SK-N-SH (cell line): ENCODE measurements around the gene CD38. TPM values are rescaled to one million over a fixed set of nuclear protein-coding genes. Genes with fewer than 3 reads are reported as not detected.

Experiments used
- CTCF ChIA-PET: fragments of 300-600, 350-600 bp; formaldehyde crosslinking; extraction: SDS; loops from one replicate; lab custom pipeline; 2021; lab: Yijun Ruan, JAX
- POLR2A ChIA-PET: fragments of 350-600 bp; sonication (Branson Sonifier 250); formaldehyde crosslinking; extraction: SDS; loops from one replicate; lab custom pipeline; 2020; ENCODE audit warnings: antibody characterized with exemption, inconsistent platforms; lab: Yijun Ruan, JAX
- DNase-seq: peaks from one replicate; pipeline ENCODE4 v3.0.0; 2012
- H2AFZ ChIP-seq: fragments of 200-600 bp; sonication (generic); 2 replicates; pipeline ENCODE4 v1.8.1; 2016; ENCODE audit warnings: antibody characterized with exemption, mild to moderate bottlenecking, low read depth
- H3F3A ChIP-seq: fragments of 200-600 bp; sonication (generic); replicated peaks from 2 replicates; pipeline ENCODE3; 2016; ENCODE audit warnings: antibody characterized with exemption, mild to moderate bottlenecking; ENCODE audit not compliant: insufficient read depth
- H3K27ac ChIP-seq, 2 experiments: fragments of 200-500 bp in 1 of 2; fragments of 200-600 bp in 1 of 2; sonication (Bioruptor generic) in 1 of 2; sonication (generic), shearing (Covaris generic) in 1 of 2; 2 replicates each; pipeline versions ENCODE4 v1.5.1 to v1.6.1; 2014 to 2016; ENCODE audit warnings: low read depth in 2 of 2, inconsistent platforms in 1 of 2, low read length in 1 of 2, mild to moderate bottlenecking in 1 of 2, mixed read lengths in 1 of 2
- H3K27me3 ChIP-seq: fragments of 200-600 bp; sonication (generic), shearing (Covaris generic); 2 replicates; pipeline ENCODE4 v1.6.1; 2016; ENCODE audit warnings: mixed run types; ENCODE audit not compliant: insufficient read depth
- H3K36me3 ChIP-seq, 2 experiments: fragments of 200-500 bp in 1 of 2; fragments of 200-600 bp in 1 of 2; sonication (Bioruptor generic) in 1 of 2; sonication (generic) in 1 of 2; replicated peaks in 1 of 2; 2 replicates each; pipeline versions ENCODE3 to v1.5.1; 2014 to 2016; ENCODE audit warnings: low read length in 1 of 2, mild to moderate bottlenecking in 1 of 2; ENCODE audit not compliant: insufficient read depth in 2 of 2, control insufficient read depth in 1 of 2
- H3K4me1 ChIP-seq, 2 experiments: fragments of 200-500 bp in 1 of 2; fragments of 200-600 bp in 1 of 2; sonication (Bioruptor generic) in 1 of 2; sonication (generic), shearing (Covaris generic) in 1 of 2; 2 replicates each; pipeline versions ENCODE4 v1.5.1 to v1.6.1; 2014 to 2016; ENCODE audit warnings: low read depth in 1 of 2, low read length in 1 of 2, mixed run types in 1 of 2; ENCODE audit not compliant: insufficient read depth in 2 of 2, control insufficient read depth in 1 of 2
- H3K4me2 ChIP-seq: fragments of 200-600 bp; sonication (generic), shearing (Covaris generic); 2 replicates; pipeline ENCODE4 v1.6.1; 2017; ENCODE audit warnings: mixed run types
- H3K4me3 ChIP-seq, 2 experiments: fragments of 200-500 bp in 1 of 2; fragments of 200-600 bp in 1 of 2; sonication (Bioruptor generic) in 1 of 2; sonication (generic), shearing (Covaris generic) in 1 of 2; 2 replicates each; pipeline versions ENCODE4 v1.5.1 to v1.8.1; 2014 to 2016; ENCODE audit warnings: low read depth in 2 of 2, inconsistent platforms in 1 of 2, low read length in 1 of 2, mild to moderate bottlenecking in 1 of 2, mixed read lengths in 1 of 2, moderate library complexity in 1 of 2
- H3K79me2 ChIP-seq: fragments of 200-600 bp; sonication (generic); 2 replicates; pipeline ENCODE4 v1.8.1; 2017; ENCODE audit warnings: mild to moderate bottlenecking; ENCODE audit not compliant: insufficient read depth
- H3K9ac ChIP-seq: fragments of 200-600 bp; sonication (generic); 2 replicates; pipeline ENCODE4 v1.6.1; 2017; ENCODE audit warnings: mixed run types
- H3K9me2 ChIP-seq: fragments of 200-600 bp; sonication (generic); 2 replicates; pipeline ENCODE4 v1.6.1; 2017; ENCODE audit warnings: mixed run types
- H3K9me3 ChIP-seq: fragments of 200-600 bp; sonication (generic); 2 replicates; pipeline ENCODE4 v1.6.1; 2017; ENCODE audit warnings: mixed run types, mild to moderate bottlenecking, moderate library complexity
- H4K20me1 ChIP-seq: fragments of 200-600 bp; sonication (generic); 2 replicates; pipeline ENCODE4 v1.6.1; 2017; ENCODE audit warnings: mild to moderate bottlenecking, mixed run types; ENCODE audit not compliant: insufficient read depth
- FOXM1 ChIP-seq: IDR thresholded peaks from 2 replicates; pipeline ENCODE4 v1.4.0; 2012; ENCODE audit warnings: low read depth, mild to moderate bottlenecking
- MEF2A ChIP-seq: IDR thresholded peaks from 2 replicates; pipeline ENCODE4 v1.4.0; 2012; ENCODE audit warnings: low read depth, borderline replicate concordance
- MXI1 ChIP-seq: IDR thresholded peaks from 2 replicates; pipeline ENCODE4 v1.6.1; 2012; ENCODE audit warnings: mild to moderate bottlenecking, low read depth, low read length, improper control_type of control experiment
- NFIC ChIP-seq: IDR thresholded peaks from 2 replicates; pipeline ENCODE4 v1.4.0; 2012; ENCODE audit warnings: borderline replicate concordance
- POLR2AphosphoS5 ChIP-seq: IDR thresholded peaks from 2 replicates; pipeline ENCODE4 v1.6.1; 2012; ENCODE audit warnings: low read depth, low read length
- RAD21 ChIP-seq: IDR thresholded peaks from 2 replicates; pipeline ENCODE4 v1.6.1; 2012; ENCODE audit warnings: mild to moderate bottlenecking, low read length
- RXRA ChIP-seq: IDR thresholded peaks from 2 replicates; pipeline ENCODE4 v1.4.0; 2012; ENCODE audit warnings: low read depth, mild to moderate bottlenecking, borderline replicate concordance
- SMC3 ChIP-seq: IDR thresholded peaks from 2 replicates; pipeline ENCODE4 v1.6.1; 2012; ENCODE audit warnings: low read depth, low read length, improper control_type of control experiment
- TAF1 ChIP-seq: IDR thresholded peaks from 2 replicates; pipeline ENCODE4 v1.6.1; 2012; ENCODE audit warnings: low read depth, mild to moderate bottlenecking, low read length, moderate library complexity, borderline replicate concordance
- TEAD4 ChIP-seq: IDR thresholded peaks from 2 replicates; pipeline ENCODE4 v1.4.0; 2012; ENCODE audit warnings: mild to moderate bottlenecking, borderline replicate concordance; ENCODE audit not compliant: insufficient read depth
- USF2 ChIP-seq: fragments of 150-350 bp; IDR thresholded peaks from 2 replicates; pipeline ENCODE4 v1.6.1; 2017; ENCODE audit warnings: antibody characterized with exemption, low read length, low read depth, borderline replicate concordance
- YY1 ChIP-seq: IDR thresholded peaks from 2 replicates; pipeline ENCODE4 v1.4.0; 2012; ENCODE audit warnings: low read depth, mild to moderate bottlenecking
- WGBS: methylation state at CpG from one replicate; pipeline ENCODE4 v1.1.6; 2017; ENCODE audit warnings: low lambda C conversion rate; 5-methylcytosine and 5-hydroxymethylcytosine counted together
- polyA plus RNA-seq, 3 experiments: library from polyadenylated mRNA; depleted of rRNA; stranded (reverse); fragments of >200 nt; gene quantifications; 2 replicates each; pipeline ENCODE4 v1.2.3, GENCODE V29; 2012
- TF ChIP-seq, protein P1 (sequence below): fragments of 150-350 bp; IDR thresholded peaks from 2 replicates; pipeline ENCODE4 v1.6.1; 2016; ENCODE audit warnings: mild to moderate bottlenecking, low read depth, low read length

Gene CD38
- polyA plus RNA-seq, 1 of the 3 experiments (the other 2 are of a cell fraction) = 0.02 TPM

- H3K27ac ChIP-seq = no peak overlapping the region
- no peaks in the 10 kb centered on the region for H3K9me3 ChIP-seq
- no peak for DNase-seq
- no peaks in the 10 kb centered on the region for H3K9me2 ChIP-seq
- H3K4me3 ChIP-seq = no peak overlapping the region
- no peak overlapping the region for H3K4me2 ChIP-seq
- H3F3A ChIP-seq = no peaks in the 10 kb centered on the region
- no peak overlapping the region for H3K9ac ChIP-seq
- no peaks in the 10 kb centered on the region for H3K79me2 ChIP-seq
- peaks cover 0 to 3% of the 10 kb centered on the region in 2 experiments; a peak in 3 of 4 replicates for H3K4me1 ChIP-seq
- H2AFZ ChIP-seq = no peak overlapping the region
- CTCF ChIA-PET = no interaction called here
- no peaks in the 10 kb centered on the region for H4K20me1 ChIP-seq
- TF ChIP-seq POLR2AphosphoS5 (no peak), YY1 (no peak), NFIC (no peak), SMC3 (no peak), MXI1 (no peak), TAF1 (no peak), FOXM1 (no peak), USF2 (no peak)
- TF ChIP-seq, protein P1, sequence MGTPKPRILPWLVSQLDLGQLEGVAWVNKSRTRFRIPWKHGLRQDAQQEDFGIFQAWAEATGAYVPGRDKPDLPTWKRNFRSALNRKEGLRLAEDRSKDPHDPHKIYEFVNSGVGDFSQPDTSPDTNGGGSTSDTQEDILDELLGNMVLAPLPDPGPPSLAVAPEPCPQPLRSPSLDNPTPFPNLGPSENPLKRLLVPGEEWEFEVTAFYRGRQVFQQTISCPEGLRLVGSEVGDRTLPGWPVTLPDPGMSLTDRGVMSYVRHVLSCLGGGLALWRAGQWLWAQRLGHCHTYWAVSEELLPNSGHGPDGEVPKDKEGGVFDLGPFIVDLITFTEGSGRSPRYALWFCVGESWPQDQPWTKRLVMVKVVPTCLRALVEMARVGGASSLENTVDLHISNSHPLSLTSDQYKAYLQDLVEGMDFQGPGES = no peak
- no peaks in the 10 kb centered on the region for H3K36me3 ChIP-seq
- H3K27me3 ChIP-seq = no peaks in the 10 kb centered on the region
- WGBS = 73% methylated on average over 3 of the region's 3 CpGs
- POLR2A ChIA-PET = no interaction called here
Observed at GRCh38 chr4:15884666-15885065, 106.5 kb downstream of the CD38 start.

- Histone ChIP-seq H3K4me1 (peaks cover 0 to 3% of the 10 kb centered on the region in 2 experiments; a peak in 2 of 4 replicates), H3K79me2 (no peaks in the 10 kb centered on the region), H3K9ac (no peak overlapping the region), H2AFZ (no peak overlapping the region), H3K27me3 (no peaks in the 10 kb centered on the region), H3K4me2 (no peak overlapping the region), H3K36me3 (no peaks in the 10 kb centered on the region), H3K27ac (no peak overlapping the region), H3F3A (no peaks in the 10 kb centered on the region), H4K20me1 (no peaks in the 10 kb centered on the region), H3K9me3 (no peaks in the 10 kb centered on the region), H3K4me3 (no peak overlapping the region), H3K9me2 (no peaks in the 10 kb centered on the region)
- POLR2A ChIA-PET = no interaction called here
- CTCF ChIA-PET = interaction anchor here (1.3 kb wide), 1 partner anchor 98 kb away, joined by 3 read pairs; no protein-coding TSS in a partner anchor
- DNase-seq = no peak
- TF ChIP-seq TEAD4 = no peak
- TF ChIP-seq POLR2AphosphoS5 = no peak
- WGBS = 91% methylated on average over 7 of the region's 7 CpGs
Observed at GRCh38 chr4:15885422-15885821, 107.3 kb downstream of the CD38 start.

DNA sequence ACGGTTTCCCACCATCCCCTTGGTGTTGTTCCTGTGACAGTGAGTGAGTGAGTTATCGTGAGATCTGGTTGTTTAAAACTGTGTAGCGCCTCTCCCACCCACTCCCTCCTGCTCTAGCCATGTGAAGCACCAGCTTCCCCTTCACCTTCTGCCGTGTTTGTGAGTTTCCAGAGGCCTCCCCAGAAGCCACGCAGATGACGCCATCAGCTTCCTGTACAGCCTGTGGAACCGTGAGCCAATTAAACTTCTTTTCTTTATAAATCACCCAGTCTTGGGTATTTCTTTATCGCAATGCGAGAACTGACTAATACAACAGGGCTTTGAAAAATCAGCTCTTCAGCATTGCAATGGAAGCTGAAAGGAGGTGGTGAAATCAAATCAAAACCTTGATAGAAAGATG, 110.4 kb downstream of the CD38 start:
- Histone ChIP-seq H3K9ac (no peak overlapping the region), H3K4me3 (no peak overlapping the region), H3K4me1 (peaks cover 0 to 3% of the 10 kb centered on the region in 2 experiments; a peak in 1 of 4 replicates), H3K27ac (no peak overlapping the region), H3K27me3 (no peaks in the 10 kb centered on the region), H3F3A (no peaks in the 10 kb centered on the region), H3K9me3 (no peaks in the 10 kb centered on the region), H3K36me3 (no peaks in the 10 kb centered on the region), H3K9me2 (no peaks in the 10 kb centered on the region), H3K79me2 (no peaks in the 10 kb centered on the region), H4K20me1 (no peaks in the 10 kb centered on the region), H2AFZ (no peak overlapping the region), H3K4me2 (no peak overlapping the region)
- CTCF ChIA-PET = interaction anchor here (1.2 to 5.2 kb wide), 3 partner anchors 68 to 113 kb away, joined by 3 to 33 read pairs (median 11); no protein-coding TSS in a partner anchor
- POLR2A ChIA-PET = no interaction called here
- 90% methylated on average over 9 of the region's 9 CpGs for WGBS
- DNase-seq = no peak
- TF ChIP-seq RXRA (no peak), FOXM1 (no peak), RAD21 (no peak), MEF2A (no peak)
